Activated naive CD4-positive, alpha-beta T cell treated with anti-CD3 and anti-CD28 coated beads, Interleukin-2, amount 50 U/mL, for 24 hours (primary cell): ENCODE measurements around the gene MAP4.

Experiments used
- H3K27ac Mint-ChIP-seq: one replicate; pipeline ENCODE4 v1.8.0; 2021; ENCODE audit warnings: mild to moderate bottlenecking, mixed read lengths
- H3K27me3 Mint-ChIP-seq: one replicate; pipeline ENCODE4 v1.8.0; 2021; ENCODE audit warnings: mixed read lengths
- H3K36me3 Mint-ChIP-seq: one replicate; pipeline ENCODE4 v1.8.0; 2021; ENCODE audit warnings: mixed read lengths
- H3K4me1 Mint-ChIP-seq: one replicate; pipeline ENCODE4 v1.8.0; 2021; ENCODE audit warnings: mixed read lengths
- H3K4me3 Mint-ChIP-seq: one replicate; pipeline ENCODE4 v1.8.0; 2021; ENCODE audit warnings: mild to moderate bottlenecking, mixed read lengths
- H3K9me3 Mint-ChIP-seq: one replicate; pipeline ENCODE4 v1.8.0; 2021; ENCODE audit warnings: mixed read lengths

MAP4 gene

DNA sequence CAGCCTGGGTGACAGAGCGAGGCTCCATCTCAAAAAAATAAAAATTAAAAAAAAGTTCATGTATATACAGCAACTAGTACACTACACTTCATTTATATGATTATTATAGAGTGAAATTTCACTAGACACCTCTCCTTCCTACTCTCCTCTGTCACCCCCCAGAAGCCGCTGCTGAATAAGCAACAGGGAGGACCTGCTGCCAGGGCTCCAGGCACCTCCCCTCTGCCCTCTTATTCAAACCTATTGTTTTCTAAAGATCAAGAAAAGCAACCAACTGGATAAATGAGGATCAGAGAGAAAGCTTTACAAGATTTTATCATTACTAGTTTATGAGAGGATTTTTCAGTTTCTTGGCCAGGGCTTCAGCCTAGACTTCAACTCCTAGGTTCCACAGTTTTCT lies 141.8 kb downstream of the MAP4 start:
- Mint-ChIP-seq H3K9me3 (no peaks in the 10 kb centered on the region), H3K4me3 (no peak overlapping the region), H3K27me3 (no peaks in the 10 kb centered on the region), H3K27ac (no peak overlapping the region), H3K36me3 (peaks cover 10% of the 10 kb centered on the region), H3K4me1 (peaks cover 4% of the 10 kb centered on the region)

DNA sequence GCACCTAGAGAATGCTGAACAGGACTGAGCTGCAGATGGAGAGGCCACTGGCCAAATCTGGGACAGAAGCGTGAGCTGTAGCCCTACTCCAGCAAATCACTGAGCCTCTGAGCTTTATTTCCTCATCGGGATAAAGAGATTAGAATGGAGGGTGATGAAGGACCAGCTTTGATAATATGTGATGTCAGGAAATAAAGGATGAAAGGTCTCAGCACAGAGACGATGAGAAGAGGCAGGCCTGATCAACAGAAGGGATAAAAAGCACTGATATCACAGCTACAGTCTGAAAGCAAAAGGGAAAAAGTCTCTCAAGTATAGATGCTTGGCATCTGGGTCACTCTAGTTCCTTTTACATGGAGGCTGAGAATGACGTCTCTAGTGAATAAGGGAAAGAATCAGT lies 143.3 kb downstream of the MAP4 start:
- H3K27ac Mint-ChIP-seq: no peak overlapping the region
- peaks cover 10% of the 10 kb centered on the region for H3K36me3 Mint-ChIP-seq
- H3K9me3 Mint-ChIP-seq: no peaks in the 10 kb centered on the region
- peaks cover 3% of the 10 kb centered on the region for H3K4me1 Mint-ChIP-seq
- H3K4me3 Mint-ChIP-seq: no peak overlapping the region
- no peaks in the 10 kb centered on the region for H3K27me3 Mint-ChIP-seq

DNA sequence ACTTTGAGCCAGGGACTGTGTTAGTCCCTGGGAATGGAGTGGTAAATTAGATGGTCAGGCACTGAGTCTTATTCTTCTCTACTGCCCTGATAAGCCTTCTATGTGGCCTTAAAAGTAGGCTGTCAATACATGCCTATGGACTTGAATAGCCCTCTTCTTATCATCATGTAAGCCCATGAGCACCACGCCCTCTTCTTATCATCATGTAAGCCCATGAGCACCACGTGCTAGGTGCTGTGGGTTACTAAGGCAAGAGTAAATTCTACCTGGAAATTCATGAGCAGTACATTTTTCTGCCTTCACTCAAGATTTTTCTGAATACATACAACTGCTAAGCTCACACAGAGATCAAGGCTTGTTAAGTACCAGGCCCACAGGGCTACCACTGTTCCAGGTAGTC lies 144.8 kb downstream of the MAP4 start:
- Mint-ChIP-seq H3K27ac (no peak overlapping the region), H3K4me1 (no peaks in the 10 kb centered on the region), H3K27me3 (no peaks in the 10 kb centered on the region), H3K36me3 (peaks cover 10% of the 10 kb centered on the region), H3K4me3 (no peak overlapping the region), H3K9me3 (no peaks in the 10 kb centered on the region)

DNA sequence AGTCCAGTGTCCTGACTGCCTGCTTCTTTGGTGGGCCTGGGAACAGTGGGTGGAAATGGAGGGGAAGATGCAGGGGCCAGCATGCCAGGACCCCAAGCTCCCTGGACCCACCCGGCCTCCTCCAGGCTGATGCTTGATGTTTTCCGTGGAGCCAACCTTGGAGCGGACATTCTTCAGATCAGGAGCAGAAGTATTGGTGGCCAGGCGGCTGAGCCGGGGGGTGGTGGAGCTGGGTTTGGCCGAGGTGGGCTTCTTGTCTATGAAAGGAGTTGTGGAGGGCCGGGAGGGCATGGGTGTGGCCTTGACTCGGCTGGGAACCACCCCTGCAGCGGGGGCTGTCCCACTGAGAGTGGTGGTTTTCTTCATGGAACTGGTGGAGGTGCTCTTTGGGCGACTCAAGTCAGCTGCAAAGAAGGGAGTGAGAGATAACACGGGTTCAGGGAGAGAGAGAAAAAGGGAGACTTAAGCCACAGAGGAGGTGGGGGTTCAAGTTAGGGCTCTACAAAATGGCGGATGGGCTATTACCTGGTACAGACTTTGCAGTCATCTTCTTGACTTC lies 145.4 kb downstream of the MAP4 start:
- H3K27me3 Mint-ChIP-seq: no peaks in the 10 kb centered on the region
- H3K9me3 Mint-ChIP-seq: no peaks in the 10 kb centered on the region
- no peak overlapping the region for H3K27ac Mint-ChIP-seq
- H3K4me3 Mint-ChIP-seq: no peak overlapping the region
- H3K36me3 Mint-ChIP-seq: peaks cover 10% of the 10 kb centered on the region
- no peaks in the 10 kb centered on the region for H3K4me1 Mint-ChIP-seq

- Mint-ChIP-seq H3K4me1 (no peaks in the 10 kb centered on the region), H3K27me3 (no peaks in the 10 kb centered on the region), H3K27ac (no peak overlapping the region), H3K4me3 (no peak overlapping the region), H3K36me3 (peaks cover 15% of the 10 kb centered on the region), H3K9me3 (no peaks in the 10 kb centered on the region)
These were observed 146.1 kb downstream of the MAP4 start for GRCh38 chr3:47870156-47870555.

GRCh38 chr3:47868306-47868705 lies 147.9 kb downstream of the MAP4 start:
- Mint-ChIP-seq H3K27me3 (no peaks in the 10 kb centered on the region), H3K27ac (no peak overlapping the region), H3K4me3 (no peak overlapping the region), H3K4me1 (no peaks in the 10 kb centered on the region), H3K9me3 (no peaks in the 10 kb centered on the region), H3K36me3 (peaks cover 12% of the 10 kb centered on the region)

- Mint-ChIP-seq H3K4me3 (no peak overlapping the region), H3K9me3 (no peaks in the 10 kb centered on the region), H3K27ac (no peak overlapping the region), H3K36me3 (peaks cover 10% of the 10 kb centered on the region), H3K27me3 (no peaks in the 10 kb centered on the region), H3K4me1 (no peaks in the 10 kb centered on the region)
These were observed 148.7 kb downstream of the MAP4 start for GRCh38 chr3:47867451-47868044.

DNA sequence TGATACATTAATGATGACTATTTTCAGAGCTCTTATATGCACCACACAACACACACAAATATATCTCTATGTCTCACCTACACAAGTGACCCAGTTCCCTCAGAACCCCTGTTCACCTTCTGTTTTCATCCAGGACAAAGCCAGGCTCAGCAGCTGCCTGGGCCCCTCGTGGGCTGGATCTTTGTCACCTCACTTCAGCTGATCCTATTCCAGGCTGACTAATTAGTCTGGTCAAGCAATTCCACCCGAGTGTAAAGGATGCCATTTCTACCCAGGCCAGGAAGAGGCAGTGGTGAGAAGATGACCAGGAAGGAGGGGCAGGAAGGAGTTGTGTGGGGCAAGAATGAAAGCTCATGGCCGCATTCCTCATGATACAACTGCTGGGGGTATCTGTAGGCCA lies 151.0 kb downstream of the MAP4 start:
- H3K36me3 Mint-ChIP-seq: peaks cover 5% of the 10 kb centered on the region
- H3K4me3 Mint-ChIP-seq: no peak overlapping the region
- H3K27ac Mint-ChIP-seq: no peak overlapping the region
- no peaks in the 10 kb centered on the region for H3K9me3 Mint-ChIP-seq
- H3K27me3 Mint-ChIP-seq: no peaks in the 10 kb centered on the region
- H3K4me1 Mint-ChIP-seq: no peaks in the 10 kb centered on the region

DNA sequence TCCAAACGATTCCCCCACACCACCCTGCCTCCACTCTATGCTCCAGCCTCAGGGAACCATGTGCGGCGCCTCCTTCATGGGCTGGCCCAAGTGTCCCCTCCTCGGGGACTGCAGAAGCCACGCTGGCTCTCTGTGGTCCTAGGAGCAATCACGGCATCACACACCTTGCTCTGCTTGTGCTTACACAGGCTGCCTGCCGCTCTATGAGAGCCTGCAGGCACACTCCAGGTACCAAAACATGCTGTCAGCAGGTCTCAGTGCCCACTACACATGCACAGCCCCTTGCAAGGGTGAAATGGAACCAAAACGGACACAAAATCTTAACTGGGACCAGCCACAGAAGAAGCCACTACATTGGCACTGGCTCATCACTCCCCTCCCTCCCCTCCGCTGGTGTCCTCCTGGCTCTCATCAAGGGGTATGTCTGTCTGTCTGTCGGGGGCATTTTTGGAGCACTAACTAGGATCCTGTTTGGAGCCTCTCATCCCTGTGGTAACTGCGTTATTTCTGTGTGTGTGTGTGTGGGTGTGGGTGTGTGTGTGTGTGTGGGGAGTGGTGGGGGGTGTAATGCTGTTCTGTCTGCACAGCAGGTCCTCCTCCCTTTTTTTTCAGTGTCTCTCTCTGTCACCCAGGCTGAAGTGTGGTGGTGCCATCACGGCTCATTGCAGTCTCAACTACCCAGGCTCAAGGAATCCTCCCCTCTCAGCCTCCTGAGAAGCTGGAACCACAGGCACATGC lies 152.7 kb downstream of the MAP4 start:
- no peaks in the 10 kb centered on the region for H3K27me3 Mint-ChIP-seq
- H3K9me3 Mint-ChIP-seq: no peaks in the 10 kb centered on the region
- H3K27ac Mint-ChIP-seq: no peak overlapping the region
- H3K36me3 Mint-ChIP-seq: peaks cover 5% of the 10 kb centered on the region
- no peak overlapping the region for H3K4me3 Mint-ChIP-seq
- H3K4me1 Mint-ChIP-seq: no peaks in the 10 kb centered on the region

GRCh38 chr3:47859956-47860605 lies 156.1 kb downstream of the MAP4 start:
- Mint-ChIP-seq H3K4me1 (no peaks in the 10 kb centered on the region), H3K36me3 (no peaks in the 10 kb centered on the region), H3K27ac (no peak overlapping the region), H3K27me3 (no peaks in the 10 kb centered on the region), H3K9me3 (no peaks in the 10 kb centered on the region), H3K4me3 (no peak overlapping the region)

DNA sequence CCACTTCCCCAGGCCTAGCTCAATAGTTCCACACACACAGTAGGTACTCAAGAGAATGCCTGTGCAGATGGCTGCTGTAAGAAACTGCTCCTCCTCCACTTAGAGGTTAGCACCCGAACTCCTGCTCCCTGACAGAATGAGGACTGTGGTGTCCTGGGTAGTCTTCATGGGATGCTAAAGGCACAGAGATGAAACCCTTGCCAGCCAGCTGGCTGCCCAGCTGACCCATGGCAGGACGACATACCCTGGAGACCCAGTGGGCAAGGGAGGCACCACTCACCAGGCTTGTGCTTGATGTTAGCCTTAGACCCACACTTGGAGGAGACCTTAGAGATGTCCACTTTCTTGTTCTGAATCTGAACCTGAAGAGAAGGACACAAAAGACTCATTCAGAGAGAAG lies 159.1 kb downstream of the MAP4 start:
- Mint-ChIP-seq H3K36me3 (no peaks in the 10 kb centered on the region), H3K9me3 (no peaks in the 10 kb centered on the region), H3K4me3 (no peak overlapping the region), H3K27ac (no peak overlapping the region), H3K27me3 (no peaks in the 10 kb centered on the region), H3K4me1 (no peaks in the 10 kb centered on the region)

DNA sequence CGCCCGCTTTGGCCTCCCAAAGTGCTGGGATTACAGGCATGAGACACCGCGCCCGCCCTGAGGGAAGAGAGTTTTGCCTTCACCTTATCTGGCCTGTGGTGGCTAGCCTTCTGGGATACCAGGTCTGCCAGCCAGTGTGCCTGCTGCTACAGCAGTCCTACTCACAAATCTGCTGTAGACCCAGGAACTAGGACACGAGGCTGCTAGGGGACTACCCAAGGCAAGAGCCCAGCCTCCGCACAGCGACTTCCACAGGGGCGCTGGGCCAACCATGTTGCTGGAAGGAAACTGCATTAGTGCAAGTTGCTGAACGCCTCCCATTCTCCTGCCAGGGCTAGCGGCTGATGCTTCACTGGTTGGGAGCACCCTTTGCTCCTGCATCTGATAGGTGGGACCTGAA lies 159.5 kb downstream of the MAP4 start:
- Mint-ChIP-seq H3K27ac (no peak overlapping the region), H3K9me3 (no peaks in the 10 kb centered on the region), H3K27me3 (no peaks in the 10 kb centered on the region), H3K4me1 (no peaks in the 10 kb centered on the region), H3K36me3 (no peaks in the 10 kb centered on the region), H3K4me3 (no peak overlapping the region)

GRCh38 chr3:47855461-47856383 lies 160.5 kb downstream of the MAP4 start:
- H3K4me3 Mint-ChIP-seq: no peak overlapping the region
- no peaks in the 10 kb centered on the region for H3K4me1 Mint-ChIP-seq
- no peaks in the 10 kb centered on the region for H3K9me3 Mint-ChIP-seq
- H3K27ac Mint-ChIP-seq: no peak overlapping the region
- no peaks in the 10 kb centered on the region for H3K36me3 Mint-ChIP-seq
- H3K27me3 Mint-ChIP-seq: no peaks in the 10 kb centered on the region

GRCh38 chr3:47854720-47855455 lies 161.3 kb downstream of the MAP4 start:
- Mint-ChIP-seq H3K9me3 (no peaks in the 10 kb centered on the region), H3K4me1 (no peaks in the 10 kb centered on the region), H3K27me3 (no peaks in the 10 kb centered on the region), H3K4me3 (no peak overlapping the region), H3K27ac (no peak overlapping the region), H3K36me3 (no peaks in the 10 kb centered on the region)

- Mint-ChIP-seq H3K36me3 (no peaks in the 10 kb centered on the region), H3K27ac (no peak overlapping the region), H3K4me1 (no peaks in the 10 kb centered on the region), H3K9me3 (no peaks in the 10 kb centered on the region), H3K4me3 (no peak overlapping the region), H3K27me3 (no peaks in the 10 kb centered on the region)
These were observed 161.9 kb downstream of the MAP4 start for GRCh38 chr3:47854267-47854666.
